GM20000 (cell line): Measurements from ENCODE around the gene C3orf85.

ENCODE experiments used
- DNase-seq: peaks from one replicate; pipeline ENCODE4 v3.0.0; 2012; ENCODE audit warnings: low spot score
- TF ChIP-seq, protein P1 (sequence below): IDR thresholded peaks from 2 replicates; pipeline ENCODE4 v1.5.1; 2012; ENCODE audit warnings: mild to moderate bottlenecking, control low read depth; ENCODE audit errors: extremely low read depth, missing control alignments

Gene C3orf85

DNA sequence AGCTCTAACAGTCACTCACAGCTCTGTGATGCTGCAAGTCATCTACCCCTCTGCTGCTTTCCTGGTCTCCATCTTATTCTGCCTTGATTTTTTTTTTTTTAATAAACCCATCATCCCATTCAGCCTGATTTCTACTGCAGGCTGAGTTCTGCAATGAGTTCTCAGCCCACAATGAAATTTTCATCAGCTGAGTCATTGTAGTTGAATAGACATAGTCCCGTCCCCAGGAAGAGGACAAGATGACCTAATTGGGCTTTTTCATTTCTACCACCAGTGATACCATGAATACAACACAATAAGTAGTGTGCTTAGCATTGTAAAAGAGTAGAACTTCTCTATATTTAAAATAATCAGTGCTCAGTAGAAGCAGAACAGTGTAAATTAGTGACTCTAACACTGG is 59.3 kb downstream of the C3orf85 start:
- TF ChIP-seq, protein P1, sequence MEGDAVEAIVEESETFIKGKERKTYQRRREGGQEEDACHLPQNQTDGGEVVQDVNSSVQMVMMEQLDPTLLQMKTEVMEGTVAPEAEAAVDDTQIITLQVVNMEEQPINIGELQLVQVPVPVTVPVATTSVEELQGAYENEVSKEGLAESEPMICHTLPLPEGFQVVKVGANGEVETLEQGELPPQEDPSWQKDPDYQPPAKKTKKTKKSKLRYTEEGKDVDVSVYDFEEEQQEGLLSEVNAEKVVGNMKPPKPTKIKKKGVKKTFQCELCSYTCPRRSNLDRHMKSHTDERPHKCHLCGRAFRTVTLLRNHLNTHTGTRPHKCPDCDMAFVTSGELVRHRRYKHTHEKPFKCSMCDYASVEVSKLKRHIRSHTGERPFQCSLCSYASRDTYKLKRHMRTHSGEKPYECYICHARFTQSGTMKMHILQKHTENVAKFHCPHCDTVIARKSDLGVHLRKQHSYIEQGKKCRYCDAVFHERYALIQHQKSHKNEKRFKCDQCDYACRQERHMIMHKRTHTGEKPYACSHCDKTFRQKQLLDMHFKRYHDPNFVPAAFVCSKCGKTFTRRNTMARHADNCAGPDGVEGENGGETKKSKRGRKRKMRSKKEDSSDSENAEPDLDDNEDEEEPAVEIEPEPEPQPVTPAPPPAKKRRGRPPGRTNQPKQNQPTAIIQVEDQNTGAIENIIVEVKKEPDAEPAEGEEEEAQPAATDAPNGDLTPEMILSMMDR, result no peak
- DNase-seq, result no peak
